ES-I3 (cell line): Measurements from ENCODE around the gene TMC6.

Source experiments
- H3K36me3 ChIP-seq: 2 replicates; pipeline ENCODE4 v1.6.1; 2013; ENCODE audit warnings: mild to moderate bottlenecking, low read length, control low read depth, moderate library complexity; ENCODE audit not compliant: insufficient read depth
- H3K4me1 ChIP-seq: 2 replicates; pipeline ENCODE4 v1.6.1; 2013; ENCODE audit warnings: mild to moderate bottlenecking, control low read depth, low read length; ENCODE audit not compliant: insufficient read depth
- H3K9ac ChIP-seq: 2 replicates; pipeline ENCODE4 v1.6.1; 2013; ENCODE audit warnings: low read depth, mild to moderate bottlenecking, low read length, moderate library complexity
- H3K9me3 ChIP-seq: 2 replicates; pipeline ENCODE4 v1.6.1; 2013; ENCODE audit warnings: mild to moderate bottlenecking, low read length, moderate library complexity; ENCODE audit not compliant: control insufficient read depth, insufficient read depth

Gene TMC6

DNA sequence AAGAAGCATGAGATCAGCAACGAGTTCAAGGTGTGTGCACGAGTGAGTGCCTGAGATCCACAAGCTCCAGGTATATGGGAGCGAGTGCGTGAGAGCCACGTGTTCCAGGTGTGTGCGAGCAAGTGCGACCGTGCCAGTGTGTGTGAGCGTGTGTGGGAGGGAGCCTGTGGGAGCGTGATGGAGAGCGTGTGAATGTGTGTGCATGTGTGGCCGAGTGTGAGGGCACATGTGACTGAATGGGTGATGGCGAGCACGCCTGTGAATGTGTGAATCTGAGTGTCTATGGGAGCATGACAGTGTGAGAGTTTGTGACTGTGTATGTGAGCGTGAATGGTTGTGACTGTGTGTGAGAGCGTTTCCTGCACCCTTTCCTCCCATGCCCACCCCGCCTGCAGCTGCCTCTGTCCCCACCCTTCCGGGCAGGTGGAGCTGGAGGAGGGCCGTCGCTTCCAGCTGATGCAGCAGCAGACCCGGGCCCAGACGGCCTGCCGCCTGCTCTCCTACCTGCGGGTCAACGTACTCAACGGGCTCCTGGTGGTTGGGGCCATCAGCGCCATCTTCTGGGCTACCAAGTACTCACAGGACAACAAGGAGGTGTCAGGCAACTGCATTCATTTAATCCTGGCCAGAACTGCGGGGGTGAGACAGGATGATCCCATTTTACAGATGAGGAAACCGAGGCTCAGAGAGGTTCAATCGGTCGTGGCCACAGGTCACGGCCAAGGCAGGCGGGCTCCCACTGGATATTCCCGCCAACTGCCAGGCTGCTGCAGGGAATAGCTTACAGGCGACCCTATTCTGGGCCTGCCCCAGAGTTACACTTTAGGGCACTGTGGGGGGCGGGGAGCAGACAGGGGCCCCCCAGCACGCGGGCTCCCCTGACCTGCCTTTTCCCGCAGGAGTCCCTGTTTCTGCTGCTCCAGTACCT lies 5.7 kb upstream of the TMC6 start:
- H3K36me3 ChIP-seq: no peaks in the 10 kb centered on the region
- H3K9me3 ChIP-seq: no peaks in the 10 kb centered on the region
- peaks cover 44% of the 10 kb centered on the region; the same call in 1 of the 2 replicates for H3K4me1 ChIP-seq
- no peak overlapping the region for H3K9ac ChIP-seq

DNA sequence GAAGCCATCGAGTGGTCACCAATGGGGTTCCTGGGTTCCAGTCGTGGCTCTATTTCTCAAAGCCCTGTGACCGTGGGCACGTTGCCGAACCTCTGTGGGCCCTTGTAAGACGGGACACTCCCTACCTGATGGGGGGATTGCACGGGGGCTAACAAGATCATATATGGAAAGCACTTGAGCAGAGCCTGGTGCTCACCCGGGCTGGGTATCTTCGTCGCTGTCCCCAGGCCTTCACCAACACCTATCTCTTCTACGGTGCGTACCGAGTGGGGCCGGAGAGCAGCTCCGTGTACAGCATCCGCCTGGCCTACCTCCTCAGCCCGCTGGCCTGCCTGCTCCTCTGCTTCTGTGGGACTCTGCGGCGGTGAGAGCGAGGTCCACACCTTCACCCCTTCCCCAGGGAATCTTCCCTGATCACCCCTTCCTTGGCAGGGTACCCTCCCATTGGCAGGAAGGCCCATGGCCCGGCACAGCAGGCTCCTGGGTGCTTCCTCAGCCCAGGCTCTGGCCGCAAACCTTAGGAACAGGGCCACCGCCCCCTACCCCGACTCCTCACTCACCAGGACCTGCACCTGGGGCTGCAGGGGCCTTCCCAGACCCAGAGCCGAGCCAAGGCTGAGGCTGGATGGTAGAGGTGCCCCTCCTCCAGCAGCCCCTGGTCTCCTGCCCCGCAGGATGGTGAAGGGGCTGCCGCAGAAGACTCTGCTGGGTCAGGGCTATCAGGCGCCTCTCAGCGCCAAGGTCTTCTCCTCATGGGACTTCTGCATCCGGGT lies 4.8 kb upstream of the TMC6 start:
- Histone ChIP-seq H3K9me3 (no peaks in the 10 kb centered on the region), H3K9ac (no peak overlapping the region), H3K36me3 (no peaks in the 10 kb centered on the region)

GRCh38 chr17:78132767-78133178 lies 4.2 kb upstream of the TMC6 start:
- Histone ChIP-seq H3K4me1 (peaks cover 36% of the 10 kb centered on the region; the same call in 1 of the 2 replicates), H3K36me3 (no peaks in the 10 kb centered on the region), H3K9me3 (no peaks in the 10 kb centered on the region), H3K9ac (no peak overlapping the region)

More for the DNA sequence above, 4.8 kb upstream of the TMC6 start:
- peaks cover 39% of the 10 kb centered on the region; the same call in 1 of the 2 replicates for H3K4me1 ChIP-seq

- Histone ChIP-seq H3K9ac (peak overlapping the region; percentile 45; the same call in 1 of the 2 replicates), H3K4me1 (peaks cover 31% of the 10 kb centered on the region; the same call in 1 of the 2 replicates), H3K9me3 (no peaks in the 10 kb centered on the region), H3K36me3 (no peaks in the 10 kb centered on the region)
Measured at GRCh38 chr17:78132084-78132676, 3.6 kb upstream of the TMC6 start.

DNA sequence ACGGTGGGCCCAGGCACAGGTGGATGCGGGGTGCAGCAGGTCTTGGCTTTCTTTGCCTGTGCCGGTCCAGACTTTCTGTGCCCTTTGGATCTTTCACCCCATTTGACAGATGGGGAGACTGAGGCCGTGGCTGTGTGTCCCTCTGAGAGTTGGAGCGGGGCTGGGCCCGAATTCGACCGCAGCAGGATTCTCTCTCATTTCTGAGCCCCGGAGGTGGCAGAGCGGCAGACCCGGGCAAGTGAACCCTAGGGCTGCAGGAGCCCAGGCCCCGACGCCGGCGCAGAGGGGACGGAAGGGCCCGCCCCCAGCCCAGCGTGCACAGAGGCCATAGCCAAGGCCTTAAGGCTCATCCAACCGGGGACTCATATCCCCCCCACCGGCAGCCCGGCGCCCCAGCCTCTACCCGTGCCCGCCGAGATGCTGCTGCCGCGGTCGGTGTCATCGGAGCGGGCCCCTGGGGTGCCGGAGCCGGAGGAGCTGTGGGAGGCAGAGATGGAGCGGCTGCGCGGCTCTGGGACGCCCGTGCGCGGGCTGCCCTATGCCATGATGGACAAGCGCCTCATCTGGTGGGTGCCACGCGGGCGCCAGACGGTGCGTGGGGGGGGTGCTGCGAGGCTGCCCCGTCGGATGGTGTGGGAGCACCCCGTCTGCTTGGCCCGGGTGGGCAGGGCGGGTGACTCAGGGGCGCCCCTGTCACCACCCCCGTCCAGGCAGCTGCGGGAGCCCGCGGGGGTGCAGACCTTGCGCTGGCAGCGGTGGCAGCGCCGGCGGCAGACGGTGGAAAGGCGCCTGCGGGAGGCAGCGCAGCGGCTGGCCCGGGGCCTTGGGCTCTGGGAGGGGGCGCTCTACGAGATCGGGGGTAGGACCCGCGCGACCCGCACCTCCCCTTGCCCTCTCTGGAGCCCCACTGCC lies 2.9 kb upstream of the TMC6 start:
- Histone ChIP-seq H3K9me3 (no peaks in the 10 kb centered on the region), H3K4me1 (peaks cover 38% of the 10 kb centered on the region; the same call in 1 of the 2 replicates), H3K36me3 (no peaks in the 10 kb centered on the region), H3K9ac (peak overlapping the region; percentile 45; the same call in 1 of the 2 replicates)

DNA sequence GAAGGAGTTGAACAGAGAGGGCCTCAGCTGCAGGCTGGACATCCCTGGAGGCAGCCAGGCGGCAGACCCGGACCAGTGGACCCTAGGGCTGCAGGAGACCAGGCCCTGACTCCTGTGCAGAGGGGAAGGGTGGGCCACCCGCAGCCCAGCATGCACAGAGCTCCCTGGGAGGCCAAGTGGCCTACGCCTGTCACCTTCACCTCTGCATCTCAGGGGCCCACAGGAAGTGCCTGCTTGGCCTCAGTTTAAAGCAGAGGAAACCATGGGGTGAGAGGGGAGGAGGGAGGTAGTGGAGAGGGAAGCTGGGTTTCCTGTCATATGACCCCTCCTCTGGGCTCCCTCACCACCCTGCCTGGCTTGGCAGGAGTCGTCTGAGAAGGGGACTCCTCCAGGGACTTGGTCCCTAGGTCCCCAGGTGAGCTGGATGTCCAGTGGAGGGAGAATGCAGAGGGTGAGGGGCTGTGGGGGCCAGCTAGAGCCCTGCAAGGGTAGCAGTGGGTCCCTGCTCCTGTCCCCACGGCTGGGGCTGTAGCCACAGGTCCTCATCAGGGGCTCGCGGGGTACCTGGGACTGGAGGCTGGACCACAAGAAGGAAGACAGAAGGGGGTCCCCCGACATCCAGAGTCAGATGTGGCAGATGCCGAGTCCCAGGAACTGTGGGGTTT lies 2.0 kb upstream of the TMC6 start, which contains the start of gene TMC8:
Gene TMC8 (plus strand): TSS at position 335 of the 665 bp plus-strand sequence. CDS start 818 bp downstream, outside the sequence.
- Histone ChIP-seq H3K4me1 (peaks cover 38% of the 10 kb centered on the region; the same call in 1 of the 2 replicates), H3K9me3 (no peaks in the 10 kb centered on the region), H3K9ac (peak within 1 kb of the TSS; percentile 45; the same call in 1 of the 2 replicates), H3K36me3 (no peaks in the 10 kb centered on the region)

- Histone ChIP-seq H3K4me1 (peaks cover 38% of the 10 kb centered on the region; the same call in 1 of the 2 replicates), H3K9me3 (no peaks in the 10 kb centered on the region), H3K36me3 (no peaks in the 10 kb centered on the region), H3K9ac (no peak overlapping the region)
Measured at GRCh38 chr17:78130090-78130436, 1.5 kb upstream of the TMC6 start.

GRCh38 chr17:78129351-78130089 lies 965 bp upstream of the TMC6 start:
- Histone ChIP-seq H3K9ac (no peak overlapping the region; the same call in 1 of the 2 replicates), H3K36me3 (no peaks in the 10 kb centered on the region), H3K9me3 (no peaks in the 10 kb centered on the region), H3K4me1 (peaks cover 38% of the 10 kb centered on the region; the same call in 1 of the 2 replicates)

- Histone ChIP-seq H3K9ac (peak overlapping the region; percentile 96), H3K36me3 (peaks cover 10% of the 10 kb centered on the region), H3K4me1 (peaks cover 35% of the 10 kb centered on the region; the same call in 1 of the 2 replicates), H3K9me3 (no peaks in the 10 kb centered on the region)
Measured at GRCh38 chr17:78127888-78128550, 536 bp downstream of the TMC6 start.

DNA sequence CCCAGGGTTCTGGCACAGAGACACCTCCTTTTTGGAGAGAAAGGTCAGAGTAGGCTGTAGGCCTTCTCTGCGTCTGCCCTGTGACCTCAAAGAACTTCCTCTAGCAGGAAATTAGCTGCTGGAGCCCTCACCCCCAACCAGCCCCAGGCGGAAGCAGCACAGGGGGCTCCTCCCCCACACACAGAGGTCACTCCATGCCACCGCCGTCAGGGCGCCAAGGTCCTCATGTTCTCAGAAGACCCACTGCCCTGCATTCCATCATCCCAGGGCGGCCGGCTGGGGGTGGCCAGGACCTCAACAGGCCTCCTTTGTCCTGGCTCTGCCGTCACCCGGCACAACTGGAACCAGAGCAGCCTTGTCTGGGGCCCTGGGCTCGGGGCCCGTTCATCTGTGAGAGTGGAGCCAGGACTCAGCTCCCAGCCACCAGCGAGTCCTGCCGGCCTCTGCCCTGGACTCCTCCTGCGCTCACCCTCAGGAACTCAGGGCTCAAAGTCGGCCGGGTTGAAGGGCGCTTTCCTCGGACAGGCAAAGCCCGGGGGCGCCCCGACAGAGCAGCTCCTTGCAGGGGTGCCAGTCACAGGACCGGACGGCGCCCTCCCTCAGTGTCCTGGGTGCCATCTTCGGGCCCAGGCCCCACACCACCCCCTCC lies 1.2 kb downstream of the TMC6 start:
- H3K4me1 ChIP-seq: peaks cover 29% of the 10 kb centered on the region; the same call in 1 of the 2 replicates
- peaks cover 10% of the 10 kb centered on the region for H3K36me3 ChIP-seq
- H3K9ac ChIP-seq: peak overlapping the region; percentile 96
- H3K9me3 ChIP-seq: no peaks in the 10 kb centered on the region

- H3K9ac ChIP-seq: peak overlapping the region; percentile 96
- no peaks in the 10 kb centered on the region for H3K9me3 ChIP-seq
- H3K4me1 ChIP-seq: peaks cover 27% of the 10 kb centered on the region; the same call in 1 of the 2 replicates
- H3K36me3 ChIP-seq: peaks cover 10% of the 10 kb centered on the region
Measured at GRCh38 chr17:78126895-78127238, 1.7 kb downstream of the TMC6 start.
